HUES48 (cell line): ENCODE results near the gene MRPL36.

ENCODE experiments used
- H3K27ac ChIP-seq: one replicate; pipeline ENCODE4 v1.7.0; 2013; ENCODE audit warnings: low read depth, low read length, inconsistent platforms
- H3K27me3 ChIP-seq: 2 replicates; pipeline ENCODE4 v1.6.1; 2013; ENCODE audit warnings: mild to moderate bottlenecking, low read length; ENCODE audit not compliant: control insufficient read depth, insufficient read depth
- H3K36me3 ChIP-seq: 2 replicates; pipeline ENCODE4 v1.6.1; 2013; ENCODE audit warnings: low read length; ENCODE audit not compliant: control insufficient read depth, insufficient read depth
- H3K4me1 ChIP-seq: 2 replicates; pipeline ENCODE4 v1.6.1; 2013; ENCODE audit warnings: mild to moderate bottlenecking, low read length; ENCODE audit not compliant: control insufficient read depth, insufficient read depth
- H3K4me3 ChIP-seq: 2 replicates; pipeline ENCODE4 v1.5.1; 2013; ENCODE audit warnings: mild to moderate bottlenecking, low read depth, low read length
- H3K9ac ChIP-seq: 2 replicates; pipeline ENCODE4 v1.6.1; 2013; ENCODE audit warnings: mild to moderate bottlenecking, low read depth, low read length, moderate library complexity
- H3K9me3 ChIP-seq: 2 replicates; pipeline ENCODE4 v1.6.1; 2013; ENCODE audit warnings: low read length; ENCODE audit not compliant: control insufficient read depth, insufficient read depth

The MRPL36 gene

DNA sequence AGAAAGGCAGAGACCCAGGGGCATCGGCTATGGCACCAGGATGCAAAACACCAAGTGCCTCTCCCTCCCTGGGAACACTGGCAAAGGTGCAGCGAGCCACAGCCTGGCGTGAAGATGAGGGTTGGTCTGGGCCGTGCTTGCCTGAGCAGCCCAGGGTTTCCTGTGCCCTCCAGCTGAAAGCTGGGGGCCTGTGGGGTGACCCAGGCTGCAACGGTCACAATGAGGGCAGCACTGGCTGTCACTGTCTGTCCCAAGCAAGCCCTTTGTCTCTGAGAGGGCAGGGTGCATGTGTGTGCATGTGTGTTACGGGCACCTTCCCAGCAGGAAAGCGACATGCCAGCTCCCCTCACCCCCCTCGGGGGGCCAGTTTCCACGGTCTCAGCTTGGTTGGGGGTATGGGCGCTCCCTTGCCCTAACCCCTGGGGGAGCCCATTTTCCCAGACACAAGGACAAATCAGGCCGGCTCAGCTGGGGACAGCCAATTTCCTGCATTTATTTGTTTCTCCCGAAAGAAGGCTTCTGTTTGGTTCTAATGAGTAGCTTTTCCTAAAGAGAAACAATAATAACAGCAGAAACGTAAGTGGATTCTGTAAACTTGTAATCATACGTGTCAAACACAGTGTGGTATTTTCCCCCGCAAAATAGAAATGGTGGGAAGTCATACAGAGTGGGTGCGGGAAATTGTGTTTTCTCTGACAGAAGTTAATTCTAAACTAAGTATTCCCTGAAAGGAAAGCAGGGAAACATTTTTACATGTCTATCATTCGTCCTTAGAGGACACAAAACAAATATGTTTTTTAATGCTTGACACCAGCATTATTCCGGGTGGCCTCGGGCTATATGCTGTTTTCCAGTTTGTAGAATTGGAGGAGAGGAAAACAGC is 21.3 kb downstream of the MRPL36 start:
- H3K27ac ChIP-seq, result no peak overlapping the region
- no peaks in the 10 kb centered on the region for H3K4me1 ChIP-seq
- H3K9ac ChIP-seq, result no peak overlapping the region
- H3K27me3 ChIP-seq, result no peaks in the 10 kb centered on the region
- H3K9me3 ChIP-seq, result no peaks in the 10 kb centered on the region
- no peak overlapping the region for H3K4me3 ChIP-seq
- H3K36me3 ChIP-seq, result no peaks in the 10 kb centered on the region

DNA sequence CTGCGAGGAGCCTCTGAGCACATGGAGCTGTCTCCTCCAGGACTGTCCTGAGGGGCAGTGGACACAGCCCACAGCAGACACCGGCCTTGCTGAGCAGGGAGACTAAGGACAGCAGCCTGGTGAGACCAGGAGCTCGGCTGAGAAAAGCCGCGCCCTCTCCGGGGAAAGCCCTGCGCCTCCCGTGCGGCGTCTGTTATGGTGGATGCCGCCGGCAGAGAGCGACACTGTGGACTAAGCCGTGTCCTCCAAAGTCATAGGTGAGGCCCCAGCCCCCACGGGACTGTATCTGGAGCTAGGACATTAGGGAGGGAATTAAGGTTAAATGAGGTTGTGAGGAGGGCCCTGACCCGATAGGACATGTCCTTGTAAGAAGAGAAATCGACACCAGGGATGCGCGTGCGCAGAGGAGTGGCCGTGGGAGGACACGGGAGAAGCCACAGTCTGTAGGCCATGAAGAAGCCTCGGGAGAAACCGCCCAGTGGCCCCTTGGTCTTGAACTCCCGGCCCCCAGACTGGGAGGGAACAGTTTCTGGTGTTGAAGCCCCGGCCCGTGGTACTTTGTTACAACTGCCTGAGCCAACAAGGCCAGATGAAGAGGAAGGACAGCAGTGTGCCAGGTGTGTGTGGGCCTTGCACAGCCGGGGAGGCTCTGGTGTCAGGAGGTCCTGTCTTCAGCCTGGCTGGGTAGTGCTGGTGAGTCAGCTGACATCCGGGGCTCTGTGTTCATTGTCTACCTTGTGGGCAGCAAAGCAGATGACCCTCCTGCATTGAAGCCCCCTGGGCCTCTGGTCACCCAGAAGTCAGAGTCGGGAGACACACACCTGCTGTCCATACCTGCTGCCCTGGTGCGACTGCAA is 22.1 kb downstream of the MRPL36 start:
- no peaks in the 10 kb centered on the region for H3K36me3 ChIP-seq
- no peaks in the 10 kb centered on the region for H3K27me3 ChIP-seq
- H3K9ac ChIP-seq, result no peak overlapping the region
- H3K9me3 ChIP-seq, result no peaks in the 10 kb centered on the region
- no peaks in the 10 kb centered on the region for H3K4me1 ChIP-seq
- H3K27ac ChIP-seq, result no peak overlapping the region
- H3K4me3 ChIP-seq, result no peak overlapping the region

DNA sequence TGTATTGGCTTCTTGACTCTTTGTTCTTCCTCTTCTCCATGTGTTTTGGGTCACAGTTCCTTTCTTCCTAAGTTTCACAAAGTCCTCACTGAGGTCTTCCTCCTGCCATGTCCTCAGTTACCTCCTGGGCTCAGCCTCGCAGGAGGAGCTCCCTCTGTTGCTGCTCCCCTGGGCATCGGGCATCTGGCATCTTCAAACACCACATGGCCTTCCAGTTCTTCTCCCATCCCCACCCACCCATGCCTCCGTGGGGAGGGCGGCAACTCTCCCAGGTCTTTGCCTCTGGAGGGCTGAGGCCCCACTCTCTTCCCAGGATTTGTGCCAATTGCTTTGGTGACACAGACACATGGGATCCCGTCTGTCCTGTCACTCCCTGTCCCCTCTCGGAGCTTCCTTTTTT is 22.8 kb downstream of the MRPL36 start:
- no peaks in the 10 kb centered on the region for H3K36me3 ChIP-seq
- H3K27ac ChIP-seq, result no peak overlapping the region
- no peak overlapping the region for H3K9ac ChIP-seq
- H3K9me3 ChIP-seq, result no peaks in the 10 kb centered on the region
- no peaks in the 10 kb centered on the region for H3K27me3 ChIP-seq
- no peaks in the 10 kb centered on the region for H3K4me1 ChIP-seq
- no peak overlapping the region for H3K4me3 ChIP-seq

DNA sequence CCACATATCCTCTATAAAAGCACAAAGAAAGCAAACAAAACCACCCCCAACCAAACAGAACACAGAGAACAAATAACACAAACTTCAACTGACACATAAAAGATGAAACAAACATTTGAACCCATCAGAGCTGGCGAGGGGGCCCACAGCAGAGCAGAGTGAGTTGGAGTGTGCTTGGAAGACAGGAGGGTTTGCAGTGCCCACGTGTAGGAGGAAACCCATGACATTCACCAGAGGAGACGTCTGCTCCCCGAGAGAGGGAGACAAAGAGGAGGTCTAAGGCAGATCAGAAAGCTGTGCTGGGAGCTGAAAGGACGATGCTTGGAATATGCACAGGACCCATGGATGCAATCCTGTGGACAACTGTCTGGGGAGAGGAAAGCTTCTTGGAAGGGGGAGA is 27.0 kb downstream of the MRPL36 start:
- Histone ChIP-seq H3K4me3 (no peak overlapping the region), H3K27ac (no peak overlapping the region), H3K9ac (no peak overlapping the region), H3K9me3 (no peaks in the 10 kb centered on the region), H3K4me1 (no peaks in the 10 kb centered on the region), H3K27me3 (no peaks in the 10 kb centered on the region), H3K36me3 (no peaks in the 10 kb centered on the region)

DNA sequence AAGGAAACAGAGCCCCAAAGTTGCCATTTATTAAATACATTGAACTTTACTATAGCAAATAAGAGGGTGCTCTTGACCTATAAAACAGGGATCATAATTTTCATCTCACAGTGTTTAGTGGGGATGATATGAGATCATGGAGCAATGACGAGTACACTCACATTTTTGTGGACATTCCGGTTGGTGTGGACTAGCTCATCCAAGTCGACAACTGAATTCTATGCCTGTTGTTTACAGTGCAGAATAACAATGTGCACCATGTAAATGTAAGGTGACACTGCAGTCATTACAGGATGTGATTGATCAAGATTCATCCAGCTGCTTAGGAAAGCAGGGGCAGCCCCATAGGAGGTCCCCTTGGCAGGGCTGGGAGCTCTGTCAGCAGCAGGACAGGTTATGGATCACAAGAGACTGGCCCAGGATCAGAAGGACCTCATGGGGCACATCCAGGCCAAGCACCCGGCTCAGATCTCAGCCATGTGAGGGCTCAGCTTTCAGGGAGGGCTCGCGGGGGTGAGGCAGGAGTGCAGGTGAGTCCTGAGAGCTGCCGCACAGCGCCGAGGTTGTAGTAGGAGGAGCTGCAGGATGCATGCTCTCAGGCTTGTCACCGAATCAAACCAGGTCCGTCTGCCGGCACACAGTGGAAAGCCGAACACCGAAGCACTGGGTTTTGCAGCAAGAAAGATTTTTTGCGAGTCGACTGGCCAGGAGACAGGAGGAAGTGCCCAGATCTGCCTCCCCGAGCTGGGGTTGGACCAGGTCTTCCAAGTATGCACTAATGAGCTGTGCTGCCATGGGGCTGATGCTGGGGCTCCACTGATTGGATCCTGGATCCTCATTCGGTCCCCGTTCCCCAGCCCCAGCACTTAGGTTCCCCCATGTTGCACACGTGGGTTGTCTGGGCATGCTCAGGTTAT is 28.2 kb downstream of the MRPL36 start:
- no peak overlapping the region for H3K4me3 ChIP-seq
- H3K9me3 ChIP-seq, result no peaks in the 10 kb centered on the region
- H3K27me3 ChIP-seq, result no peaks in the 10 kb centered on the region
- no peaks in the 10 kb centered on the region for H3K4me1 ChIP-seq
- H3K27ac ChIP-seq, result no peak overlapping the region
- H3K36me3 ChIP-seq, result no peaks in the 10 kb centered on the region
- H3K9ac ChIP-seq, result no peak overlapping the region

DNA sequence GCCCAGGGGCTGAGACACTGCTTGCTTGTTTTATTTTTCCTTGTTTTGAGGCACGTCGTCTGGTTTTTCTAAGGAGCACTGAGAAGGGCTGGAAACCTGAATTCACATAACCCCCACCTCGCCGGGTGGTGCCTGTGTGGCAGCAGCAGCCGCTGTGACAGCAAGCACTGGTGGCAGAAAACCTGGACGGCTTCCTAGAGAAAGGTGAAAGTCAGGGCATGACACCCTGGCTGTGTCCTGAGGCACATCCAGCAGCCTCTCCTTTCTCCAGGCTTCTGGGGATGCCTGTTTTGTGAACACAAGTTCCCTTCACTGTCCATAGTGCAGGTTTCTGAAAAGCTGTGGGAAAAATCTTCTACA is 29.2 kb downstream of the MRPL36 start:
- H3K27me3 ChIP-seq, result no peaks in the 10 kb centered on the region

DNA sequence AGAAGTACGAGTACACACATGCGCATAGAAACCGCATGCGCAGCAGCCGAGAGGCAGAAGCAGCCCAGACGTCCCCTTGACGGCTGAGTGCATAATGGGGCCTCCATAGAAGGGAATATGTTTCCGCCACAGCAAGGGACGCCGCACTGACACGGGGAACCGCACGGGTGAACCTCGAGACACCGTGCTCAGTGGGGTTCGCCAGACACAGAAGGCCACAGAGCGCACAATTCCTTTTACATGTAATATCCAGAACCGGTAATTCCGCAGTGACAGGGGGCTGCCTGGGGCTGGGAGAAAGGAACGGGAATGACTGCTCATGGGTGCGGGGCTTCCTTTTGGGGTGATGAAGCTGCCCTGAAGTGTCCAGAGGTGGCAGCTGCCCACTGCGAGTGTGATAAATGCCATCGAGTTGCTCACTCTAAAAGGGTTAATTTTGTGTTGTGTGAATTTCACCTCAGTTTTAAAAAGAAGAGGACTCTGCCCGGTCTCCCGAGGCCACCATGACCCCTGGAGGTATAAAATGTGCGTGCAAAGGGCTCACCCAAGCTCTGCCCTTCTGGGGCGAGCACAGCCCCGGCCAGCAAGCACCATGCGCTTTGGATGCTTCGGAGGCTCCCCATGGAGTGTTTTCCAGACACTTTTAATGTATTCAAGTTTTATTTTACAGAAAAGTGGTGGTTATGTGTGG is 29.7 kb downstream of the MRPL36 start:
- H3K9me3 ChIP-seq, result no peaks in the 10 kb centered on the region
- no peak overlapping the region for H3K27ac ChIP-seq

More for the DNA sequence above, 29.2 kb downstream of the MRPL36 start:
- no peaks in the 10 kb centered on the region for H3K4me1 ChIP-seq
- no peaks in the 10 kb centered on the region for H3K9me3 ChIP-seq
- H3K36me3 ChIP-seq, result no peaks in the 10 kb centered on the region
- no peak overlapping the region for H3K9ac ChIP-seq
- no peak overlapping the region for H3K4me3 ChIP-seq
- H3K27ac ChIP-seq, result no peak overlapping the region

DNA sequence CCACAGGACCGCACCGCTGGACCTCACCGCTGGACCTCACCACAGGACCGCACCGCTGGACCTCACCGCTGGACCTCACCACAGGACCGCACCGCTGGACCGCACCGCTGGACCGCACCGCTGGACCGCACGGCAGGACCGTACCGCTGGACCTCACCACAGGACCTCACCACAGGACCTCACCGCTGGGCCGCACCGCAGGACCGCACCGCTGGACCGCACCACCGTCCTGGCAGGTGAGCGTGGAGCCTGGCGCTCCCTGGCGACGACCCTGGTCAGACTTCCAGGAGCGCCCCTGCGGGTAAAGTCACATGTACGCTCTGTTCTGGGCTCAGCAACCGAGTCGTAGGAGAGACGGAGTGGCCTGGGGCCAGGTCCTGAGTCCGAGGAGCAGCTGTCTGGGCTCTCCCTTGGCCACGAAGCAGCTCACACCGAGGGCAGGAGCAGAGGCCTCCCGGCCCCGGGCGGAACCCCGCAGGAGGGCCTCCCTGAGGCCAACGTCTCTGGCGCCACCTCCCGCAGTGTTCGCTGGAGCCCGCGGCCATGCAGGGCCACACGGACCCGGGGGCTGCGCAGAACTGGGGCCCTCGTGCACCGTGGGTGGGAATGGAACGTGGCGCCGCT is 30.5 kb downstream of the MRPL36 start:
- Histone ChIP-seq H3K27me3 (no peaks in the 10 kb centered on the region), H3K4me3 (no peak overlapping the region), H3K9me3 (no peaks in the 10 kb centered on the region), H3K4me1 (no peaks in the 10 kb centered on the region), H3K27ac (no peak overlapping the region), H3K36me3 (no peaks in the 10 kb centered on the region), H3K9ac (no peak overlapping the region)

More for the DNA sequence above, 29.7 kb downstream of the MRPL36 start:
- Histone ChIP-seq H3K4me1 (no peaks in the 10 kb centered on the region), H3K27me3 (no peaks in the 10 kb centered on the region), H3K36me3 (no peaks in the 10 kb centered on the region), H3K9ac (no peak overlapping the region), H3K4me3 (no peak overlapping the region)

DNA sequence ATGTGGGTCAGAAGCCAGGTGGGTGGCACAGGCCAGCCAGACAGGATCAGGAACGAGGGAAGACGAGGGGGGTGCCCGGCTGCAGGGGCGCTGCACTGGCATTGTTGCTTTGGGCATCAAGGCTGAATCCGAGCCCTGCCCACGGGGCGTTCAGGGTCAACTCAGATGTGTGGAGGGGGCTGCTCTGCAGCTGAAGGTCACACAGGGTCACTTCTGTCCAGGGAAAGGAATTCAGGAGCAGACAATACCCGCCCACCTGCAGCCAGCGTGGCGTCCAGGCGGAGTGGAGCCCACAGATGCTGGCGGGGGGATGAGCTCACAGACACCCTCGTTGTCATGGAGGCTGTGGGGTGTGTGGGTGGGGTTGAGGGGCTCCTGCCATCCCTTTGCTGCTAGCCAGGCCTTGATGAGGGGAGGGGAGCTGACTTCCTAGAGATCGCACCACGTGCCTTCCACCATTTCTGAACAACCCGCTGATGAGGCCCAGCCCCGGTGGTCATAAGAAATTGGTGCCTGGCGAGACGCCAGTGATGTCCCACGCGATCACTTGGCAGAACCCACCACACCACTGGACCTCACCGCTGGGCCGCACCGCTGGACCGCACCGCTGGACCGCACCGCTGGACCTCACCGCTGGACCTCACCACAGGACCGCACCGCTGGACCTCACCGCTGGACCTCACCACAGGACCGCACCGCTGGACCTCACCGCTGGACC is 31.2 kb downstream of the MRPL36 start:
- Histone ChIP-seq H3K4me1 (no peaks in the 10 kb centered on the region), H3K36me3 (no peaks in the 10 kb centered on the region), H3K9ac (no peak overlapping the region), H3K9me3 (no peaks in the 10 kb centered on the region), H3K4me3 (no peak overlapping the region), H3K27me3 (no peaks in the 10 kb centered on the region), H3K27ac (no peak overlapping the region)
